Stimulated activated CD4-positive, alpha-beta T cell treated with anti-CD3 and anti-CD28 coated beads, Interleukin-2, amount 100 ng/mL, for 48 hours (primary cell): Measurements from ENCODE around the gene PET117.
"Not testable (repeated sequence)": the region's sequence is repeated elsewhere in the genome, so short reads cannot be mapped to it uniquely, and the experiment has no call there.

Source experiments
- DNase-seq, 2 donors: peaks; one replicate each; pipeline ENCODE4 v3.0.0-alpha.2; 2020

PET117 gene

GRCh38 chr20:18165553-18165952 lies 27.9 kb downstream of the PET117 start:
- DNase-seq, result no peak

DNA sequence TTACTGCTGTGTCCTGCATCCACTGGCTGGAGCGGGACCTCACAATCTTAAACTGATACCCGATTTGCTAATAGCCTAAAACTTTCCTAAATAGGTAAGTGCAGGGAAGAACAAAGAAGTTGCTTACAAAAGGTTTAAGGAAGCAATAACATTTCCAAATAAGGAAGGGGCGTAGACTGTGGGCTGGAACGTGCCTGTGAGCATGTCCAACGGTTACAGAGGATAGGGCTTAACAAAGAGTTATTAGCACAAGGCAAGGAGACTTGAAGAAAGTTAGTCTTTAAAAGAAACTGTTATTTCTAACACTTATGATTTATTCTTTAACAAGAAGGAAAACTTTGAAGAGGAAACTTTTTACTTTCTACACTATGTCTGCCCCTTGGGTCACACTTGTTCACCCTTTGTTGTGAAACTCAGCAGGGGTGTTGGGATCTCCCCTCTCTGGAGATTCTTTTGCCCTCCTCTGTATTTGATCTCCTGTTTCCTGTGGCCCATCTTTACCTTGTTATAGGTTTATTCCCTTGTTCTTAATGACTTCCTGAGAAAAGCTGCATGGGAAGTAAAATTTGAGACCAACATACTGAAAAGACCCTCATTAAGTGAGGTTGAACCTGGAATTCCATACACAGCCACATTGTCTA lies 28.7 kb downstream of the PET117 start:
- no peak for DNase-seq

DNA sequence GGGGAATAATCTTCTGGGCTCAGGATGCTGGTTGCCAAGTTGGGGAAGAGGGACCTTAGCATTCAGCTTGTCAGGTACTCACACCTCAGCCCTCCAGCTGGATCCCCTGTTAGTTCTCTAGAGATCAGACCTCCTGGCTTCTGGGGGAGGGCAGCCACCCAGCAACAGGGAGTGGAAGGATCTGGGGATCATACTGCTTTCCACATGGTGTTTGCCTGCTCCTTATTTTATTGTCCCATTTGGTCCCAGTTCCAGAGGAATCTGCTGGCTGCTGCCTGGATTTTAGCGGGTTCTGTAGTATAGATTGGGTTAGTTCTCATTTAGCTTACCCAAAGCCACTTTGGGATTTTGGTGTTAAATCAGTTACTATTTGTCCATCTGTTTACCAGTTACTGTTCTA lies 29.3 kb downstream of the PET117 start:
- DNase-seq, result no peak

GRCh38 chr20:18172379-18172778 lies 34.7 kb downstream of the PET117 start:
- no peak for DNase-seq

DNA sequence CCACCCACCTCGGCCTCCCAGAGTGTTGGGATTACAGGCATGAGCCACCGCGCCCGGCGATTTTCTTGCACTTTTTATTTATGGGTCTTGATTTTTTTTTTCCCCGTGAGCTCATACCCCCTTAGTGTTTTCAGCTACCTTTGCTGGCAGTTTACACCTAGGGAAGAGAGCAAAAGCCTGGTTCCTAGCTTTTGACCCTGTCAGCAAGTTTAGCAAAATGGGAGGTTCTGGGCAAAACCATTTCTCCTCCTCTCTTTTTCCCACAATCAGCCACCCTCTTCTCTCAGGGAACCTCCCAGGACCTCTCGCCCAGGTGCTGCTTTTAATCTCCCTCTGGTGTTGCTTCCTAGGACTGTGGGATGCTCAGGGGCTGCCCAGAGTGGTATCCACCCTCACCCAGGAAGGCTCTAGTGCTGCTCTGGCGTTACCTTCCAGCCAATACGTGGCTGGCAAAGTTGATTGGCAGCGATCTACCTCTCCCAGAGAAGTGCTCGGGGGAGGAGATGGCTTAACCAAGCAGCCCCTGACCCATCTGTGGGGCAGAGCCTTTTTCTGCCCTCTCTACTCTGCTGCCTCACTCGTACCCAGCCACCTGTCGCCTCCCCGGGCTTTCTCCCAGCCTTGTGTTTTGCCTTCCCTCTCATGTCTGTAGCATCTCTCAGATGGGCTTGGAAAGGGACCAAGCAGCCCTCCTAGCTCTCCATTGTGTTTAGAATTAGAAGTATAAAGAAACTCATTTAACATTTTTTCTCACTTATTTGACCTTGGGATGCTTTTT lies 37.4 kb downstream of the PET117 start:
- no peak for DNase-seq

DNA sequence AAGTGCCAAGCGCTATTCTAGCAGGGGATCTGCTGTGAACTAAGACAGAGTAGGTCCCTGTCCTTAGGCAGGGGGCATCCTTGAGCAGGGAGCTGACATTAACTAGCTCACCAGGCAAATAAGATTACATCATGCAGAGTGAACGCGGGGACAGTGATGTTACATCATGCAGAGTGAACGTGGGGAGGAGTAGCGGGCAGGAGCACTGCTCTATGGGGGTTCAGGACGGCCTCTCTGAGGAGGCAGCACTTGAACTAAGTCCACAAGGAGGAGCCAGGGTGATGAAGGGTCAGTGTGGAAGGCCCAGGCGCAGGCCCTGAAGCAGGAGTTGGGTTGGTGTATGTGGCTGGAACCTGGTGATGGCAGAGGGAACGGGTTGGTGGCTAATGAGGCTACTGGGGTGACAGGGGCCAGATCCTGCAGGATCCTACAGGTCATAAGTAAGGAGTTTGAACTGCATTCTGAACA lies 38.7 kb downstream of the PET117 start:
- no peak for DNase-seq

DNA sequence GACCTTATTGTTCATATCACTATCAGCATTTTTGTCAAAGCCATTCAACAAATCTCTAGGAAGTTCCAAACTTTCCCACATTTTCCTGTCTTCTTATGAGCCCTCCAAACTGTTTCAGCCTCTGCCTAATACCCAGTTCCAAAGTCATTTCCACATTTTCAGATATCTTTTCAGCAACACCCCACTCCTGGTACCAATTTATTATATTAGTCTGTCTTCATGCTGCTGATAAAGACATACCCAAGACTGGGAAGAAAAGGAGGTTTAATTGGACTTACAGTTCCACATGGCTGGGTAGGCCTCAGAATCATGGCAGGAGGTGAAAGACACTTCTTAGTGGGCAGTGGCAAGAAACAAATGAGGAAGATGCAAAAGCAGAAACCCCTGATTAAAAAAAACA lies 42.7 kb downstream of the PET117 start:
- DNase-seq, result not testable (repeated sequence)

GRCh38 chr20:18180815-18181214 lies 43.2 kb downstream of the PET117 start:
- no peak for DNase-seq

DNA sequence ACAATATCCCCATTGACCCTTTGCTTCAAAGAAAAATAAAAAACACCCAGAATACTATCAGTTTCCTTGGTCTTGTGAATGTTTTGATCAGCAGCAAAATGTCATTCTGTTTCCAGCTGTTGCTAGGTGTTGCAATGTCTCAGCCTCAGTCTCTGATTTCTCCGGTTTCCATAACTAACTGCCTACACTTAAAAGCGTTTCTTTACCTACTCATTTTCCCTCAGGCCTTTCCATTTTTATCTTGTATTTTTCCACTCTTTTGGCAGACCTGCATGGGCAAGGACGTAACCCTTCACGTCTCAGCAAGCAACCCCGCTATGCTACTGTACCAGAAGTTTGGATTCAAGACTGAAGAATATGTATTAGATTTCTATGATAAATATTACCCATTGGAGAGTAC lies 49.4 kb downstream of the PET117 start:
- DNase-seq, result no peak

GRCh38 chr20:18188434-18188833 lies 50.8 kb downstream of the PET117 start:
- no peak for DNase-seq

- DNase-seq, result no peak
Observed at GRCh38 chr20:18190338-18191233, 52.9 kb downstream of the PET117 start.

GRCh38 chr20:18191306-18191705 lies 53.6 kb downstream of the PET117 start:
- DNase-seq, result no peak
